Keratinocyte (primary cell): ENCODE results near the gene MEP1A. TPM values are rescaled to one million over a fixed set of nuclear protein-coding genes. Genes with fewer than 3 reads are reported as not detected.

Experiments used
- DNase-seq: peaks from one replicate; pipeline ENCODE4 v3.0.0-alpha.2; 2011; ENCODE audit warnings: low read depth, missing footprints, low spot score
- FAIRE-seq: peaks from 2 replicates; lab custom pipeline; 2011; peaks lifted over from hg19 to GRCh38; lab: Jason Lieb, UNC
- H2AFZ ChIP-seq: 2 replicates; pipeline ENCODE4 v1.6.0; 2012; ENCODE audit warnings: low read length, control low read depth, inconsistent platforms; ENCODE audit not compliant: control insufficient read depth
- H3K27ac ChIP-seq: 2 replicates; pipeline ENCODE4 v1.5.1; 2011; ENCODE audit warnings: low read length; ENCODE audit not compliant: control insufficient read depth, insufficient read depth
- H3K27me3 ChIP-seq: 3 replicates; pipeline ENCODE4 v1.6.0; 2011; ENCODE audit warnings: low read length; ENCODE audit not compliant: control insufficient read depth, insufficient read depth; ENCODE audit errors: extremely low read depth
- H3K36me3 ChIP-seq, 2 experiments: 2 replicates in 1 of 2; 3 replicates in 1 of 2; pipeline ENCODE4 v1.5.1; 2011; ENCODE audit warnings: low read length in 2 of 2, mild to moderate bottlenecking in 1 of 2; ENCODE audit not compliant: control insufficient read depth in 2 of 2, insufficient read depth in 2 of 2; ENCODE audit errors: extremely low read depth in 1 of 2
- H3K4me1 ChIP-seq: 3 replicates; pipeline ENCODE4 v1.5.1; 2011; ENCODE audit warnings: low read length; ENCODE audit not compliant: control insufficient read depth, insufficient read depth; ENCODE audit errors: extremely low read depth
- H3K4me2 ChIP-seq: 3 replicates; pipeline ENCODE4 v1.6.0; 2011; ENCODE audit warnings: low read depth, low read length; ENCODE audit not compliant: control insufficient read depth, insufficient read depth; ENCODE audit errors: extremely low read depth
- H3K4me3 ChIP-seq, 3 experiments: fragments of 200-600 bp in 1 of 3; sonication (generic) in 1 of 3; 2 replicates in 2 of 3; 3 replicates in 1 of 3; pipeline ENCODE4 v1.5.1; 2011 to 2016; ENCODE audit warnings: low read length in 3 of 3, mild to moderate bottlenecking in 3 of 3, control low read depth in 2 of 3, inconsistent platforms in 1 of 3, low read depth in 1 of 3, mixed read lengths in 1 of 3, mixed run types in 1 of 3, moderate library complexity in 1 of 3; ENCODE audit not compliant: control insufficient read depth in 2 of 3, insufficient read depth in 2 of 3; ENCODE audit errors: extremely low read depth in 1 of 3
- H3K79me2 ChIP-seq: 2 replicates; pipeline ENCODE4 v1.6.0; 2012; ENCODE audit warnings: low read length; ENCODE audit not compliant: control insufficient read depth, insufficient read depth
- H3K9ac ChIP-seq: 3 replicates; pipeline ENCODE4 v1.6.0; 2011; ENCODE audit warnings: low read length; ENCODE audit not compliant: control insufficient read depth, insufficient read depth; ENCODE audit errors: extremely low read depth
- H3K9me1 ChIP-seq: 3 replicates; pipeline ENCODE4 v1.6.0; 2011; ENCODE audit warnings: low read length; ENCODE audit not compliant: control insufficient read depth, insufficient read depth; ENCODE audit errors: extremely low read depth
- H3K9me3 ChIP-seq: 2 replicates; pipeline ENCODE4 v1.5.1; 2012; ENCODE audit warnings: low read depth, low read length; ENCODE audit not compliant: control insufficient read depth
- H4K20me1 ChIP-seq: 3 replicates; pipeline ENCODE4 v1.6.0; 2011; ENCODE audit warnings: low read length; ENCODE audit not compliant: control insufficient read depth, insufficient read depth; ENCODE audit errors: extremely low read depth
- CTCF ChIP-seq, 3 experiments: IDR thresholded peaks in 1 of 3; conservative IDR thresholded peaks in 1 of 3; optimal IDR thresholded peaks in 1 of 3; 2 replicates in 2 of 3; 3 replicates in 1 of 3; pipeline versions ENCODE3 to v1.5.1; 2011; ENCODE audit warnings: low read length in 3 of 3, mild to moderate bottlenecking in 3 of 3, moderate library complexity in 2 of 3, control low read depth in 1 of 3, inconsistent platforms in 1 of 3; ENCODE audit not compliant: insufficient read depth in 2 of 3; ENCODE audit errors: extremely low read depth in 1 of 3
- EZH2 ChIP-seq: IDR thresholded peaks from one replicate; pipeline ENCODE4 v1.6.1; 2012; ENCODE audit warnings: inconsistent platforms, mild to moderate bottlenecking, low read length, moderate library complexity
- dilution Hi-C: fragments of 300-500 bp; cut with MboI; formaldehyde crosslinking; loops from one replicate; pipeline ENCODE4 v1.7.0; 2020; ENCODE audit warnings: low sequenced_read_pairs; ENCODE audit not compliant: extremely low pct_ligation_motif_present
- polyA plus RNA-seq, 5 experiments: library from polyadenylated mRNA; depleted of rRNA in 3 of 5; stranded (reverse) in 3 of 5; stranded (forward) in 1 of 5; unstranded in 1 of 5; fragments of >200 nt; gene quantifications; 1 replicate in 1 of 5; 2 replicates in 3 of 5; 3 replicates in 1 of 5; pipeline versions ENCODE4 v1.2.1 to v1.2.3, GENCODE V29; 2011 to 2012; ENCODE audit warnings: missing spikeins in 2 of 5, low read depth in 1 of 5, low replicate concordance in 1 of 5

The MEP1A gene
- polyA plus RNA-seq, 1 donor (not counting 4 experiments of a cell fraction or from before 2014, with no cell fraction given) = 0.07 TPM

GRCh38 chr6:46865221-46865620 lies 72.0 kb downstream of the MEP1A start:
- no peaks in the 10 kb centered on the region for H3K4me1 ChIP-seq
- no peak for FAIRE-seq
- H3K27ac ChIP-seq = no peak overlapping the region
- H3K27me3 ChIP-seq = no peaks in the 10 kb centered on the region
- no peak overlapping the region for H3K9ac ChIP-seq
- DNase-seq = no peak
- dilution Hi-C loops = no loop called here
- H3K9me1 ChIP-seq = no peaks in the 10 kb centered on the region
- H3K4me2 ChIP-seq = no peak overlapping the region
- TF ChIP-seq EZH2 = no peak
- no peak for TF ChIP-seq CTCF (optimal IDR thresholded peaks at IDR 0.05 in 1 of 3, IDR thresholded peaks at IDR 0.05 in 1 of 3, conservative IDR thresholded peaks at IDR 0.05 in 1 of 3; ENCODE audit: extremely low read depth in 1 of 3, insufficient read depth in 2 of 3, low read length in 3 of 3)
- no peaks in the 10 kb centered on the region for H3K36me3 ChIP-seq
- no peaks in the 10 kb centered on the region for H3K9me3 ChIP-seq
- no peaks in the 10 kb centered on the region for H4K20me1 ChIP-seq
- no peak overlapping the region for H2AFZ ChIP-seq
- H3K79me2 ChIP-seq = no peaks in the 10 kb centered on the region
- H3K4me3 ChIP-seq = no peak overlapping the region

GRCh38 chr6:46867411-46867810 lies 74.2 kb downstream of the MEP1A start:
- H2AFZ ChIP-seq = no peak overlapping the region
- no peaks in the 10 kb centered on the region for H3K9me1 ChIP-seq
- H3K9ac ChIP-seq = no peak overlapping the region
- dilution Hi-C loops = no loop called here
- no peaks in the 10 kb centered on the region for H3K9me3 ChIP-seq
- no peak overlapping the region for H3K4me2 ChIP-seq
- DNase-seq = no peak
- no peak overlapping the region for H3K27ac ChIP-seq
- no peak for FAIRE-seq
- H3K4me1 ChIP-seq = peaks cover 6% of the 10 kb centered on the region
- TF ChIP-seq CTCF (optimal IDR thresholded peaks at IDR 0.05 in 1 of 3, IDR thresholded peaks at IDR 0.05 in 1 of 3, conservative IDR thresholded peaks at IDR 0.05 in 1 of 3; ENCODE audit: extremely low read depth in 1 of 3, insufficient read depth in 2 of 3, low read length in 3 of 3) = no peak
- TF ChIP-seq EZH2 = no peak
- no peaks in the 10 kb centered on the region for H3K79me2 ChIP-seq
- H4K20me1 ChIP-seq = no peaks in the 10 kb centered on the region
- H3K27me3 ChIP-seq = no peaks in the 10 kb centered on the region
- H3K36me3 ChIP-seq = no peaks in the 10 kb centered on the region
- H3K4me3 ChIP-seq = no peak overlapping the region
